ENCODE results near the gene LBX1.

LBX1 gene

GRCh38 chr10:101241840-101242707 is 12.8 kb upstream of the LBX1 start:
- DNase-seq = no peak

- DNase-seq = peak; percentile 55
These were observed 9.5 kb upstream of the LBX1 start for GRCh38 chr10:101238732-101239105.

GRCh38 chr10:101237982-101238731 is 8.9 kb upstream of the LBX1 start:
- no peak for DNase-seq

- DNase-seq = no peak
These were observed 8.1 kb upstream of the LBX1 start for GRCh38 chr10:101237081-101237981.

- no peak for DNase-seq
These were observed 7.3 kb upstream of the LBX1 start for GRCh38 chr10:101236376-101237080.

- DNase-seq = no peak
These were observed 6.5 kb upstream of the LBX1 start for GRCh38 chr10:101235766-101236165.

- no peak for DNase-seq
These were observed 5.1 kb upstream of the LBX1 start for GRCh38 chr10:101234333-101234732.

GRCh38 chr10:101233863-101234262 is 4.6 kb upstream of the LBX1 start:
- DNase-seq = no peak

- no peak for DNase-seq
These were observed 4.2 kb upstream of the LBX1 start for GRCh38 chr10:101233443-101233842.

- DNase-seq = no peak
These were observed 2.8 kb upstream of the LBX1 start for GRCh38 chr10:101231912-101232689.

- DNase-seq = no peak
These were observed 1.8 kb upstream of the LBX1 start for GRCh38 chr10:101231092-101231491.

GRCh38 chr10:101230183-101230917 is 1.1 kb upstream of the LBX1 start:
- no peak for DNase-seq

- no peak for DNase-seq
These were observed 347 bp downstream of the LBX1 start for GRCh38 chr10:101228966-101229265.

GRCh38 chr10:101228153-101228965 is 904 bp downstream of the LBX1 start:
- DNase-seq = no peak

GRCh38 chr10:101227429-101228152 is 1.7 kb downstream of the LBX1 start:
- no peak for DNase-seq

- DNase-seq = no peak
These were observed 2.5 kb downstream of the LBX1 start for GRCh38 chr10:101226491-101227428.

- DNase-seq = no peak
These were observed 3.3 kb downstream of the LBX1 start for GRCh38 chr10:101225846-101226421.
